Upper lobe of left lung (tissue), 4 donors: ENCODE data around the gene COX4I1.

Experiments used
- CTCF ChIP-seq, 6 experiments: fragments of 450-650 bp in 4 of 6; fragments of 200-600 bp in 2 of 6; sonication (generic) in 2 of 6; IDR thresholded peaks; one replicate each; pipeline ENCODE4 v1.5.1; 2016 to 2019; ENCODE audit warnings: antibody characterized with exemption in 6 of 6
- POLR2A ChIP-seq, 4 donors: fragments of 450-650 bp; IDR thresholded peaks; one replicate each; pipeline ENCODE4 v1.5.1; 2016 to 2017; ENCODE audit warnings: antibody characterized with exemption in 4 of 4, mild to moderate bottlenecking in 2 of 4

- no peak for TF ChIP-seq POLR2A (IDR thresholded peaks at IDR 0.05)
- TF ChIP-seq CTCF (IDR thresholded peaks at IDR 0.05), result no peak
These were observed 10.7 kb upstream of the COX4I1 start for GRCh38 chr16:85788819-85789218.
